Aortic smooth muscle cell (primary cell): ENCODE measurements around the gene RAB30. TPM values are rescaled to one million over a fixed set of nuclear protein-coding genes. Genes with fewer than 3 reads are reported as not detected.

Experiments used
- total RNA-seq: library from RNA; depleted of rRNA; stranded (reverse); fragments of >200 nt; gene quantifications from 2 replicates; pipeline ENCODE4 v1.2.3, GENCODE V29; 2014

Gene RAB30
- total RNA-seq, result 18.9 and 25.3 TPM in 2 replicates

DNA sequence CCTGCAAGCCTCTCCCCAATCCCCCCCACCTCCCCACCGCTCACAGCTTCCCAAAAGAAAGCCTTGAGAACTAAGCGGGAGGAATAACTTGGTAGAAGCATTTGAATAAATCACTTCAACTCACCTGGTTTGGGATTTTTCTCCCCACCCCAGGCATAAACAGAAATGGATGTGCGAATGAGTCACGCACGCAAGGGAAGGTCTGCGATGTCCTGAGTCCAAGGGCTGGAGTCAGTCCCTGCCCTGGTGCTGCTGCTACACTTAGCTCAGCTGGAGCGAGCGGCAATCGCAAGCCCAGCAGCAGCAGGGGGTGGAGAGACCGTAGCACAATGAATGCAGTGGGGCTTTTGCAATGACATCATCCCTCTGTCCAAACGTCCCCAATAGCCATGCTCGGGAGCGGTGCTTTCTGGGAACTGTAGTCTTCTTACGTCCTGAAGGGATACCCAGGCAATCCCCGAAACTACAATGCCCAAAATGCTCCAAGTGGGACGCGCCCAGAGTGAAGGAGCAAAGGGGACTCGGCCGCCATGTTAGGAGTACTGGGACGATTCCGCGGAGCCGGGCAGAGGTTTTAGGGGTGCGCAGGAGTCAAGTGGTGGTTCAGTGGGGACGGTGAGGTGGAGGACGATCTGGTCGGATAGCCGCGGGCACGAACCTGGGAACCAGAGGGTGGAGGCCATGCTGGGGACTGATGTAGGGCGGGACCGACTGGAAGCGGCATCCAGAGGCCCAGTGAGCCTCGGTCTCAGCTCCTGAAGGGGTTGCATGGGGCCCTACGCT lies at the start of gene RAB30:
Gene RAB30, minus strand, starts transcription at position 331 of the 783 bp plus-strand sequence. CDS start 74,581 bp downstream, outside the sequence.

Other genes with a start within 250 kb of the RAB30 start
- gene PRCP, start 171.5 kb downstream of the RAB30 start, total RNA-seq, result 58.0 and 94.4 TPM in 2 replicates
- gene DDIAS, start 170.2 kb downstream of the RAB30 start, total RNA-seq, result 1.9 and 3.7 TPM in 2 replicates
- gene PCF11, start 85.2 kb upstream of the RAB30 start, total RNA-seq, result 33.4 and 40.0 TPM in 2 replicates
- 14.1 and 19.7 TPM in 2 replicates for gene ANKRD42, start 121.8 kb upstream of the RAB30 start, total RNA-seq
- 63.1 and 69.3 TPM in 2 replicates for gene CCDC90B, start 214.5 kb upstream of the RAB30 start, total RNA-seq